HepG2 (cell line): ENCODE results near the gene CASS4. TPM values are rescaled to one million over a fixed set of nuclear protein-coding genes. Genes with fewer than 3 reads are reported as not detected.

Experiments used
- ATAC-seq: fragments of 200-7000 bp; cut with Tn5 transposase; 3 replicates; pipeline ENCODE4 v1.9.1; 2020; ENCODE audit warnings: mild to moderate bottlenecking, moderate library complexity
- BruUV-seq: library from RNA; stranded (reverse); fragments of 400-500 nt; replicated peaks from 2 replicates; lab custom pipeline; 2021; lab: Mats Ljungman, UMichigan
- CTCF ChIA-PET: fragments of 300-600 bp; formaldehyde crosslinking; extraction: SDS; loops from one replicate; lab custom pipeline; 2021; ENCODE audit warnings: low total read pairs, inconsistent platforms, low intra/inter-chr PET ratio; lab: Yijun Ruan, JAX
- POLR2A ChIA-PET: fragments of 350-600 bp; sonication (Branson Sonifier 250); formaldehyde crosslinking; loops from one replicate; lab custom pipeline; 2020; ENCODE audit warnings: antibody characterized with exemption, inconsistent platforms; lab: Yijun Ruan, JAX
- DNase-seq: peaks from one replicate; pipeline ENCODE4 v3.0.0-alpha.2; 2015; ENCODE audit warnings: low spot score
- FAIRE-seq: peaks from 3 replicates; lab custom pipeline; 2011; peaks lifted over from hg19 to GRCh38; lab: Jason Lieb, UNC
- H2AFZ ChIP-seq: one replicate; pipeline ENCODE4 v1.6.1; 2011; ENCODE audit warnings: low read length, inconsistent platforms
- H3K27ac ChIP-seq: fragments of 300-600 bp; 3 replicates; pipeline ENCODE4 v1.8.0; 2011; ENCODE audit warnings: mixed run types, mild to moderate bottlenecking, mixed read lengths, low read length, inconsistent platforms; ENCODE audit not compliant: insufficient read depth; ENCODE audit errors: extremely low read length
- H3K27me3 ChIP-seq, 2 experiments: fragments of 200-600 bp in 1 of 2; 2 replicates in 1 of 2; 3 replicates in 1 of 2; pipeline versions ENCODE4 v1.6.0 to v1.8.0; 2011; ENCODE audit warnings: low read length in 2 of 2, mild to moderate bottlenecking in 2 of 2, moderate library complexity in 2 of 2, inconsistent platforms in 1 of 2; ENCODE audit not compliant: insufficient read depth in 2 of 2, control insufficient read depth in 1 of 2
- H3K36me3 ChIP-seq, 2 experiments: fragments of 200-600 bp in 1 of 2; replicated peaks in 1 of 2; 2 replicates in 1 of 2; 3 replicates in 1 of 2; pipeline versions ENCODE4 v1.5.1 to v1.8.0; 2011; ENCODE audit warnings: low read length in 2 of 2, inconsistent platforms in 1 of 2; ENCODE audit not compliant: insufficient read depth in 2 of 2, control insufficient read depth in 1 of 2
- H3K4me1 ChIP-seq: 2 replicates; pipeline ENCODE4 v1.5.1; 2012; ENCODE audit warnings: low read length, inconsistent platforms; ENCODE audit not compliant: insufficient read depth
- H3K4me2 ChIP-seq: 2 replicates; pipeline ENCODE4 v1.6.0; 2011; ENCODE audit warnings: low read depth, low read length, inconsistent platforms
- H3K4me3 ChIP-seq, 3 experiments: fragments of 200-600 bp in 1 of 3; sonication (generic), shearing (Covaris generic) in 1 of 3; replicated peaks in 1 of 3; 2 replicates each; pipeline ENCODE4 v1.5.1; 2011 to 2016; ENCODE audit warnings: low read length in 3 of 3, inconsistent platforms in 2 of 3, low read depth in 2 of 3, mild to moderate bottlenecking in 2 of 3, control low read depth in 1 of 3, mixed read lengths in 1 of 3; ENCODE audit not compliant: insufficient read depth in 1 of 3
- H3K79me2 ChIP-seq: one replicate; pipeline ENCODE4 v1.6.1; 2011; ENCODE audit warnings: low read length, inconsistent platforms; ENCODE audit not compliant: insufficient read depth
- H3K9ac ChIP-seq: 2 replicates; pipeline ENCODE4 v1.6.0; 2011; ENCODE audit warnings: mild to moderate bottlenecking, low read depth, low read length, inconsistent platforms; ENCODE audit not compliant: insufficient read depth
- H3K9me3 ChIP-seq: 2 replicates; pipeline ENCODE4 v1.5.1; 2012; ENCODE audit warnings: mild to moderate bottlenecking, low read length
- H4K20me1 ChIP-seq: 2 replicates; pipeline ENCODE4 v1.6.0; 2011; ENCODE audit warnings: inconsistent platforms, mild to moderate bottlenecking, low read length, moderate library complexity; ENCODE audit not compliant: insufficient read depth
- KAT7 ChIP-seq: IDR thresholded peaks from 2 replicates; pipeline ENCODE4 v1.6.1; 2018; ENCODE audit warnings: borderline replicate concordance, missing compliant biosample characterization
- KAT8 ChIP-seq: IDR thresholded peaks from 2 replicates; pipeline ENCODE4 v1.6.1; 2016; ENCODE audit warnings: missing genetic modification reagents, missing compliant biosample characterization
- RARA ChIP-seq: IDR thresholded peaks from 2 replicates; pipeline ENCODE4 v1.6.1; 2016; ENCODE audit warnings: missing genetic modification reagents, missing compliant biosample characterization
- TP53 ChIP-seq: sonication (generic); formaldehyde crosslinking; conservative IDR thresholded peaks from 2 replicates; pipeline ENCODE4 v1.4.0; 2020; ENCODE audit warnings: missing genetic modification reagents
- ZBTB10 ChIP-seq: sonication (generic); formaldehyde crosslinking; IDR thresholded peaks from 2 replicates; pipeline ENCODE4 v1.4.0; 2020; ENCODE audit warnings: missing genetic modification reagents, borderline replicate concordance
- ZBTB33 ChIP-seq: sonication (generic); formaldehyde crosslinking; IDR thresholded peaks from 2 replicates; pipeline ENCODE4 v1.4.0; 2020; ENCODE audit warnings: missing genetic modification reagents
- ZNF251 ChIP-seq: sonication (generic); formaldehyde crosslinking; IDR thresholded peaks from 2 replicates; pipeline ENCODE4 v1.9.0; 2021; ENCODE audit warnings: mild to moderate bottlenecking, missing genetic modification reagents
- ZNF276 ChIP-seq: sonication (generic); formaldehyde crosslinking; IDR thresholded peaks from 2 replicates; pipeline ENCODE4 v1.4.0; 2020; ENCODE audit warnings: mild to moderate bottlenecking, low read depth, missing genetic modification reagents
- ZNF30 ChIP-seq: sonication (generic); formaldehyde crosslinking; IDR thresholded peaks from 2 replicates; pipeline ENCODE4 v1.5.0; 2020; ENCODE audit warnings: mild to moderate bottlenecking, missing genetic modification reagents
- ZNF512 ChIP-seq: sonication (generic); formaldehyde crosslinking; IDR thresholded peaks from 2 replicates; pipeline ENCODE4 v1.4.0; 2020; ENCODE audit warnings: mild to moderate bottlenecking, missing genetic modification reagents
- ZNF550 ChIP-seq: sonication (generic); formaldehyde crosslinking; IDR thresholded peaks from 2 replicates; pipeline ENCODE4 v1.4.0; 2020; ENCODE audit warnings: mild to moderate bottlenecking, missing genetic modification reagents, borderline replicate concordance
- WGBS: methylation state at CpG from one replicate; pipeline ENCODE4 v1.1.6; 2017; ENCODE audit warnings: low lambda C conversion rate; 5-methylcytosine and 5-hydroxymethylcytosine counted together
- in situ Hi-C: cut with HindIII; loops from 2 replicates; pipeline ENCODE4 v1.10.0; 2017; ENCODE audit warnings: low pct_unique_long_range_greater_than_20kb; ENCODE audit not compliant: extremely low pct_ligation_motif_present
- intact Hi-C: fragments of 100-400 bp; cut with micrococcal nuclease; formaldehyde crosslinking; loops from one replicate; pipeline ENCODE4 v1.10.0; 2022; ENCODE audit not compliant: unreplicated experiment
- polyA plus RNA-seq, 8 experiments: library from polyadenylated mRNA; depleted of rRNA in 3 of 8; stranded (reverse) in 7 of 8; unstranded in 1 of 8; fragments of >200 nt; fragmentation: Illumina TruSeq in 4 of 8; extraction: Trizol in 4 of 8; gene quantifications; 2 replicates each; pipeline versions ENCODE4 v1.2.1 to v1.2.3, GENCODE V29; 2011 to 2016; ENCODE audit warnings: low read depth in 4 of 8, missing spikeins in 1 of 8, mixed read lengths in 1 of 8; ENCODE audit not compliant: insufficient read depth in 1 of 8
- total RNA-seq, 5 experiments: library from RNA; depleted of rRNA; stranded (reverse); fragments of >200 nt; fragmentation: Illumina TruSeq; extraction: Trizol; gene quantifications; 2 replicates each; pipeline ENCODE4 v1.2.3, GENCODE V29; 2016; ENCODE audit warnings: low read depth in 1 of 5

CASS4 gene
- total and polyA plus RNA-seq, 2 of the 13 experiments (the other 11 are each of a cell fraction or from before 2014, with no cell fraction given) = 0.17 to 0.49 TPM

DNA sequence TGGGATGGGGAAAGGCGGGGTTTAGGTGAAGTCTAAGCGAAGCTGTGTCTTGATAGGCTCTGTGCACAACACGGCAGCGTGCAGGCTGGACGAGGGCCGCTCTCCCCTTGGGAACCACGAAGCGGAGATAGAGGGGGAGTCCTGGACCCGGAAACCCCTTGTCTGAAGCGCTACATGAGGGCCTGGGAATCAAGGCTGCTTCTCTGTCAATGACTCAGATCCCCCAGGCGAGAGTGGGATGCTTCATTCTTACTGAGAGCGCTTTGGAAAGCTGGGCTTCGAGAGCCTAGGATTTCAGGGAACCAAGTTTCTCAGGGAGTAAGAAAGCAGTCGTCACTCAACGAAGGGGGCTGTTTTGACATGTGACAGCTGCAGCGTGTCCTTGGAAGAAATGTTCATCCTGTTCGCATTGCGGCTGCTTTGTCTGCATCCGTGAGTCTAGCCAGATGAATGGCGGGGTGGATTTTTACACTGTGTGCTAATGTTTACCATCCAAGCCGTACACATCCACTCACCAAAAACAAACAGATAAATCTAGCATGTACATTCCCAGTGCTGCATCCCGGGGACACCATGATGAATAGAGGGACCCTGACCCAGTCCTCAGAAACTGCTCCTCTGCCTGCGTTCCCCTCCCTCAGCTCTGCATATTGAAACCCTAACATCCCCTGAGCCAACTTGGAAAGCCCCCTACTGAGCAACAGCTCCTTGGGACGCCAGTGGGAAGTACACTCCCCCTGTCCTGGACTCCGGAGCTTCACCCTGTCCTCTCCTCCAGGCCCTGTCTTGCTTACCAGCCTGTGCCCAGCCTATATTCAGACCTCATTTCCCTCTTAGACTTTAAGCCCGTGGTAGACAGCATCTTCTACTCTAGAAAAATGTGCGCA, 31.8 kb downstream of the CASS4 start:
- Histone ChIP-seq H2AFZ (no peak overlapping the region), H3K4me3 (no peak overlapping the region), H3K4me1 (peaks cover 9% of the 10 kb centered on the region), H3K27ac (no peak overlapping the region), H4K20me1 (no peaks in the 10 kb centered on the region), H3K9me3 (no peaks in the 10 kb centered on the region), H3K4me2 (peak overlapping the region; percentile 42; the same call in 1 of the 2 replicates), H3K9ac (no peak overlapping the region), H3K79me2 (no peaks in the 10 kb centered on the region), H3K36me3 (no peaks in the 10 kb centered on the region), H3K27me3 (peaks cover 0 to 2% of the 10 kb centered on the region in 2 experiments; a peak in 1 of 5 replicates)
- FAIRE-seq = no peak
- ATAC-seq = peak; percentile 74
- peak; percentile 29 for DNase-seq
- WGBS = 44% methylated on average over 27 of the region's 27 CpGs
- in situ Hi-C loops (no loop called here), intact Hi-C loops (no loop called here)
- ChIA-PET CTCF (no interaction called here), POLR2A (no interaction called here)
- no TSS peak for BruUV-seq
- TF ChIP-seq ZBTB33 (CRISPR knock-in tag) = peak; percentile 74; the same call in 1 of the 2 replicates
- TF ChIP-seq TP53 (CRISPR knock-in tag) = no peak
- no peak for TF ChIP-seq RARA (CRISPR knock-in tag)
- TF ChIP-seq ZNF251 (CRISPR knock-in tag) = no peak
- no peak for TF ChIP-seq KAT7 (CRISPR knock-in tag)
- TF ChIP-seq ZNF30 (CRISPR knock-in tag) = no peak
- no peak for TF ChIP-seq ZNF276 (CRISPR knock-in tag)
- TF ChIP-seq ZBTB10 (CRISPR knock-in tag) = no peak
- no peak for TF ChIP-seq ZNF550
- no peak for TF ChIP-seq KAT8 (CRISPR knock-in tag)
- TF ChIP-seq ZNF512 = no peak
